ENCODE measurements around the gene SERPINI2. TPM values are rescaled to one million over a fixed set of nuclear protein-coding genes. Genes with fewer than 3 reads are reported as not detected.

SERPINI2 gene
- total RNA-seq, 4 donors from 2014 or later, result not detected

GRCh38 chr3:167409611-167410010 is 64.2 kb downstream of the SERPINI2 start:
- H3K4me3 ChIP-seq (ENCODE audit: low read depth, poor library complexity, severe bottlenecking), result no peak overlapping the region
- DNase-seq (ENCODE audit: low spot score in 2 of 2), result no peak
- TF ChIP-seq POLR2A (IDR thresholded peaks at IDR 0.05), result no peak
- TF ChIP-seq, protein P1, sequence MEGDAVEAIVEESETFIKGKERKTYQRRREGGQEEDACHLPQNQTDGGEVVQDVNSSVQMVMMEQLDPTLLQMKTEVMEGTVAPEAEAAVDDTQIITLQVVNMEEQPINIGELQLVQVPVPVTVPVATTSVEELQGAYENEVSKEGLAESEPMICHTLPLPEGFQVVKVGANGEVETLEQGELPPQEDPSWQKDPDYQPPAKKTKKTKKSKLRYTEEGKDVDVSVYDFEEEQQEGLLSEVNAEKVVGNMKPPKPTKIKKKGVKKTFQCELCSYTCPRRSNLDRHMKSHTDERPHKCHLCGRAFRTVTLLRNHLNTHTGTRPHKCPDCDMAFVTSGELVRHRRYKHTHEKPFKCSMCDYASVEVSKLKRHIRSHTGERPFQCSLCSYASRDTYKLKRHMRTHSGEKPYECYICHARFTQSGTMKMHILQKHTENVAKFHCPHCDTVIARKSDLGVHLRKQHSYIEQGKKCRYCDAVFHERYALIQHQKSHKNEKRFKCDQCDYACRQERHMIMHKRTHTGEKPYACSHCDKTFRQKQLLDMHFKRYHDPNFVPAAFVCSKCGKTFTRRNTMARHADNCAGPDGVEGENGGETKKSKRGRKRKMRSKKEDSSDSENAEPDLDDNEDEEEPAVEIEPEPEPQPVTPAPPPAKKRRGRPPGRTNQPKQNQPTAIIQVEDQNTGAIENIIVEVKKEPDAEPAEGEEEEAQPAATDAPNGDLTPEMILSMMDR (IDR thresholded peaks at IDR 0.05), result no peak
- 80 to 90% methylated on average over 1 of the region's 1 CpG for WGBS, 2 donors
- intact Hi-C loops (cut with DNase I; ENCODE audit: low total_unique reads), result no loop called here

DNA sequence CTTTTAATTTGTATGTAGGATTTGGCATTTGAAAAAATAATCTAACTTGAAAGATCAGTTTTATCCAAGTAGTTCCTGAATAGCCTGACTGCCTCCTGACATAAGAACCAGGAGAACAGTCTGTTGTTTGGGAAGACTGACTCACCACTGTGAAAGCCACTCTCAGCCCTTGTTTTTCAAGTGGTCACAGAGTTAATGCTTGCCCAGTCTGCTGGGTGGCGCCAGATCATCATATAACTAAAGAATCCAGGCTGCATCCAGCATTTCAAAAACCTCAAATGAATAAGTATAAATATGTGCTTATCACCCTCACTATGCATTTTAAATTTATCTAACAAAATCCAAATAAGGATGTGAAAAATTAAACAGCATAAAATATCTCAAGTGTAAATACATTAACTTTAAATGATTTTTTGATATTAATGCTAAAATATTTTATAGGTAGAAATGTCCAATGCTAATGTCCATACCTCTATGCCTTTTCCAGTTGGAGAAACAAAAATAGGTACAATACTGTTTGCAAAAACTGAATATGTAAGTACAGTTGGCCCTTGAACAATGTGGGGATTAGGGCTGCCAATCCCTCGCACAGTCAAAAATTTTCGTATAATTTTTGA is 66.9 kb downstream of the SERPINI2 start:
- TF ChIP-seq, protein P1 (IDR thresholded peaks at IDR 0.05), result no peak
- no peak for TF ChIP-seq POLR2A (IDR thresholded peaks at IDR 0.05)
- H3K4me3 ChIP-seq (ENCODE audit: low read depth, poor library complexity, severe bottlenecking), result no peak overlapping the region
- 70 to 75% methylated on average over 3 of the region's 3 CpGs for WGBS, 2 donors
- intact Hi-C loops (cut with DNase I; ENCODE audit: low total_unique reads), result no loop called here
- peak in 1 of 2 donors; percentile 14 for DNase-seq (ENCODE audit: low spot score in 2 of 2)

DNA sequence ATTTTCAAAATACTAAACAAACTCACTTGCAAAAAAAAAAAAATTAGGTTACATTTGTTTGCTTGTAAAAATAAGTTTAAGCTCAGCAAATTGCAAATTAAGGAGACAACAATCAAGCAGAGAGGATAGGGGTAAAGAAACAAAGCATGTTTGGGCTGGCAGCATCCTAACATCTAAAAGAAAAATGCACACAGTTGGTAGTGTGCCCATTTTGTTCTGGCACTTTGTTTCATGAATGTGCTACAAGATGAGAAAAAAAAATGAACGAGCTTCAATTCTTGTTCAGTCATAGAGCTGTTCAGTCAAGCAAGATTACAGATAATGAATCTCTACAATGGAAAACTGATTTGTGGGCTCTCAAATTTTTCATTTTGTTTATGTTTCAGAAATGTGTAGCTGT is 76.0 kb downstream of the SERPINI2 start:
- 20 to 21% methylated on average over 1 of the region's 1 CpG for WGBS, 2 donors
- no peak overlapping the region for H3K4me3 ChIP-seq (ENCODE audit: low read depth, poor library complexity, severe bottlenecking)
- intact Hi-C loops (cut with DNase I; ENCODE audit: low total_unique reads), result no loop called here
- no peak for DNase-seq (ENCODE audit: low spot score in 2 of 2)
- TF ChIP-seq, protein P1 (IDR thresholded peaks at IDR 0.05), result no peak
- no peak for TF ChIP-seq POLR2A (IDR thresholded peaks at IDR 0.05)

DNA sequence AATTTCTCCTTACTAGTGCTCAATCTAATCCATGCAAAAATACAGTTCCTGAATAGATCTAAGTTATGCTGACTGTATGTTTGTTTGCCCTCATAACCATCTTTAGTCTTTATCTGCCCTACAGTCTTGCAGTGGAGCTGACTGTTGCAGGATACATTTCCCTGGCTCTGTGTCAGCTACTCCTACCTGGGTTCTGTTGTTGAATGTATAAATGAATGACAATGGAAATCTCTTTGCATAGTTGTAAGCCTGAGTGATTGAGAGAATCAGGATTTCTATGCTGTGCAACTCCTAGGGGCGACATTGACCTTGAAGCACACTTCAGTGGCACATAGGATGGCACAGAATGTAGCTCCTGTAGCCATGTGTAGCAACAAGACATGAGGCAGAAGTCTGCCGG is 77.8 kb downstream of the SERPINI2 start:
- DNase-seq (ENCODE audit: low spot score in 2 of 2), result no peak
- 72 to 86% methylated on average over 2 of the region's 2 CpGs for WGBS, 2 donors
- TF ChIP-seq, protein P1 (IDR thresholded peaks at IDR 0.05), result no peak
- TF ChIP-seq POLR2A (IDR thresholded peaks at IDR 0.05), result no peak
- intact Hi-C loops (cut with DNase I; ENCODE audit: low total_unique reads), result no loop called here
- H3K4me3 ChIP-seq (ENCODE audit: low read depth, poor library complexity, severe bottlenecking), result no peak overlapping the region

- TF ChIP-seq POLR2A (IDR thresholded peaks at IDR 0.05), result no peak
- TF ChIP-seq, protein P1 (IDR thresholded peaks at IDR 0.05), result no peak
- no peak for DNase-seq (ENCODE audit: low spot score in 2 of 2)
- intact Hi-C loops (cut with DNase I; ENCODE audit: low total_unique reads), result no loop called here
- 41 to 43% methylated on average over 2 of the region's 2 CpGs for WGBS, 2 donors
- no peak overlapping the region for H3K4me3 ChIP-seq (ENCODE audit: low read depth, poor library complexity, severe bottlenecking)
These were observed 79.8 kb downstream of the SERPINI2 start for GRCh38 chr3:167394003-167394402.

Other genes starting within 250 kb of the SERPINI2 start
- not detected for gene ZBBX, start 93.7 kb downstream of the SERPINI2 start, total RNA-seq
- gene WDR49, start 179.9 kb upstream of the SERPINI2 start, total RNA-seq, result under 1 TPM in 2 of 4 donors, not detected in 2; 0.26 to 0.52 TPM

All from lower leg skin (tissue), 4 donors.